ENCODE measurements around the gene RDH11.
A peak's percentile ranks its signal among the peaks of the same experiment; 100 is the strongest.
"Not testable (repeated sequence)": the region's sequence is repeated elsewhere in the genome, so short reads cannot be mapped to it uniquely, and the experiment has no call there.

Gene RDH11

DNA sequence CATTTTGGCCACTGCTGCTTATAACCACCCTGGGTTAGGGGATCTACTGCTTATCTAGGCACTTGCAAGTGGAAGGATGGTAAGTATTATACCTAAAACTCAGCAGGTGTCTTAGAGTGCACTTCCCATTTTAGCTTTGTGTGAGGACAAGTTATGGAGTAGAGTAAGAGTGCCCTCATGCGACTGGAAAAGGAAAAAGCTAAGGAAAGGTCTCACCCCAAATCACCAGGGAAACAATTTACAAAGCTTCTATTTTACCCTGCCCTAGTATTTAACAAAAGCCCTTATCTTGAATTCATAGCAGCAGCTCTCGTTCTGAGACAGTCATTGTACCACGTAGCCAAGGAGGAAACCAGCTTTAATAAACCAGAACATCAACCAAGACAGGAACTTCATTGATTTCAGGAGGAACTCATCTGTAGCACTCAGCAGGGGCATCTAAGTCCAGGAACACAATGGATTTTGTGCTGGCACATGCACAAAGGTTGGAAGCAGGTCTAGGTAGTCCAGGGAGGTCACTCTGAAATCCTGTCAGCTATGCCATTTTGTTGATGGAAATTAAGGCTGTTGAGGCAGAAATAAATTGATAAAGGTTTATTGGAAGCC, 9.0 kb upstream of the RDH11 start:
- peak in 1 of 2 donors; percentile 7 for DNase-seq (ENCODE audit: low read depth in 2 of 2)

DNA sequence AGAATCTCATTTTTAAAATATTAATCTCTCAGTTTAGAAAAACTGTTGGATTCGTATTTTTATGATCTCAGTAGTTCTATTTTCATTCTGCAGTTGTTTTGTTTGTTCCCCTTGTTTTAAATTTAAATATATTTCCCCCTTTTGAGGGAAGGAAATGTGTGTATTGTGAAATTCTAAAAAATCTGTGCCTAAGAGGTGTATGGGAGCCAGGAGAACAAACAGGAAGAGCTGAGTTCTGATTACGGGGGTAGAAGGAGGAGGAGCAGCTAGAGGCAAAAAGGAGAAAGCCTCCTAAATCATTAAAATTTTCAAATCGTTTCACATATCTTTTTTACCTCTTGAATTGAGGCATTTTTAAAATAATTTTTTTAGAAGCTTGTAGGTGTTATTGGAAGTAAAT, 8.4 kb upstream of the RDH11 start:
- DNase-seq (ENCODE audit: low read depth in 2 of 2) = no peak

DNA sequence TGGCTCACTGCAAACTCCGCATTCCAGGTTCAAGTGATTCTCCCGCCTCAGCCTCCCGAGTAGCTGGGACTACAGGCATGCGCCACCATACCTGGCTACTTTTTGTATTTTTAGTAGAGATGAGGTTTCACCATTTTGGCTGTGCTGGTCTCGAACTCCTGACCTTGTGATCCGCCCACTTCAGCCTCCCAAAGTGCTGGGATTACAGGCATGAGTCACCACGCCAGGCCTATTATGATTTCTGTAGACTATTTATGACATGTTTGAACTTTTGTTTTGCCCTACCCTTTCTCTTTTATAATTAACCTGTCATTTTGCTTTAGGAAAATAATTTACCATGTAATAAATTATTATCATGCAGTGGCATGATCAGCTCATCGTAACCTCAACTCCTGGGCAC, 5.9 kb upstream of the RDH11 start, which contains the start of gene RDH12:
TSS of gene RDH12 (plus strand) at position 395 of the 400 bp plus-strand sequence. CDS start 20,757 bp downstream, outside the sequence.
- DNase-seq (ENCODE audit: low read depth in 2 of 2) = not testable (repeated sequence)

DNA sequence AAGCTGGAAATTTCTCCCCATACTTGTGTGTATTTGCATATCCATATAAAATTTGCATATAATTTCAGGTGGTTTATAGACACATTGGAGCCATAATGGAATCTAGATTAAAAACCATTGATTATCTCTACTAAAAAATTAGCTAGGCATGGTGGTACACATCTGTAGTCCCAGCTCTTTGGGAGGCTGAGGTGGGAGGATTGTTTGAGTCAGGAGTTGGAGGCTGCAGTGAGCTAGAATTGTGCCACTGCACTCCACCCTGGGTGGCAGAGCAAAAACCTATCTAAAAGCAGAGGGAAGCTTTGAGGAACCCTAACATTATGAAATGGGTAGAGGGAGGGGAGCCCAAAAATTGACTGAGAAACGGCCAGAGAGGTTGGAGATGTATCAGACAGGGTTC, 2.6 kb upstream of the RDH11 start:
- no peak for DNase-seq (ENCODE audit: low read depth in 2 of 2)

DNA sequence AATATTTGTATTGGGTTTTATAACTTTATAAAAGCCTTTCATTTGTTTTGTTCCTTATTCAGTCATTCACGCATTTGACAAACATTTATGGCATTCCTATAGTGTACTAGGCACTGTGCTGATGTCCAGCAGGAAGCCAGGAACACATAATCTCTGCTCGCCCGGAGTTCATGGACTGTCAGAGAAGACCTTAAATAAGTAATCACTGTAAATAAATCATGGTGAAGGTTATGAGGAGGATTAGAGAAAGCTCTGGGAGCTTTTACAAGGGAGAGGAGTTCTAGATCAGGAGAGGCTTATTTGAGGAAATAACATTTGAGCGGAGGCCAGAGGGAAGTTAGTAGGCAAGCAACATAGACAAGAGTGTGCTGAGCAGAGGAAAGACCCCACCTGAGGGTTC, 1.4 kb upstream of the RDH11 start:
- DNase-seq (ENCODE audit: low read depth in 2 of 2) = no peak

DNA sequence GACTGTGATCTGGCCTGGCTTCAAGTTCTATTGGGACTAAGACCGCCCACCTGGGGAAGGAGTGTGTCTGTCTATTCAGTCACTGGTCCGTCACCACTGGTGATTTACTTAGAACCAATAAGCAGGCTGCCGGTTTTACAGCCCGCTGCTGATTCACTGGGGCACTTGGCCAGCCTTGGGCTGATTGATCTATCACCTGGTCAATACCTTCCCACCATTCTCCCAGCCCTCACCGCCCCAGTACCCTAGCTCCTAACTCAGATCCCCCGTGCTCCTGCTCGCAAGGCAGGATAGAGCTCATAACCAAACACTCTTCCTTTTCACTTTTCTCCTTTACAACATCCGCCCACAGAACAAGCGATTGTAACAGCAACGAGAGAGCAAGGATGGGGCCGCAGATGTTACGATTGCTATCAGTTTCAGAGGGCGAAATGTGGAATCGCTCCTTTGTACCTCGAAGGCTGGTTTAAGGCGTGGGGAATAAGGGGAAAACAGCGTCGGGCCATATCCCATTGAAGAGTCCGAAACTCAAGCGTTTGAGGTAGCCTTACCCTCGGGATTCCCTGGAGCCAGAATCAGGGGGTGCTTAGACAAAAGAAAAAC, 672 bp downstream of the RDH11 start:
- peak; percentile 59 to 74 for DNase-seq (ENCODE audit: low read depth in 2 of 2)

DNA sequence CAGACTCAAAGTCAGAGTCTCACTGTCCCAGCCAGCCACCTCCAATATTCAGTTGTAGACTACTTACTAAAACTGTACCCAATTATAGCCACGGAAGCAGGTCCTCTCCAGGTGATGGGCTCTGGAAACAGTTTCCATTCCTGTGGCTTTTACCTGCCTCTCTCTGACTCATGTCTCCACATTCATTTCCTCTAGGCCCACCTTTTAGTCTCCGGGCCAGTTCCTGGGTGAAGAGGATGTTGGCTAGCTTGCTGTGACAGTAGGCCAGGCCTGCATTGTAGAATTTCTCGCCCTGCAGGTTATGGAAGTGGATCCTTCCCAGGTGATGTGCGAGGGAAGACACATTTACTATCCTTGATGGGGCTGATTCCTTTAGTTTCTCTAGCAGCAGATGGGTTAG, 5.6 kb downstream of the RDH11 start:
- no peak for DNase-seq (ENCODE audit: low read depth in 2 of 2)

DNA sequence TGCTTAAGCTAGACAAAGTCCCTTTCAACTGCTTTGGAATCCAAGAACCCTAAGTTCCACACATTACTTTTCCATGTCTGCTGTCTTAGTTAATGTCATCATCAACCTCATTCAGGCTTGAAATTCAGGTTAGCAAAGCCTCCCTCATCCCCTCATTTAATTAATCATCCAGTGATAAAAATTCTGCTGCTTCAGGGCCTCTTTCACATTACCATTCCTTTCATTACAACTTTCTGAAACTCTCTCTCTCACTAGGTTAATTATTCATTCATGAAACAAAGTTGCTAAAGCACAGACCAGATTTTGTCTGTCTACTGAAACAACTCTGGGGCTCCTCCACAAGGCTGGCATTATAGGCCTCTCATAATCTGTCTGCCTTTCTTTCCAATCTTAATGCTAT, 11.7 kb downstream of the RDH11 start:
- no peak for DNase-seq (ENCODE audit: low read depth in 2 of 2)

DNA sequence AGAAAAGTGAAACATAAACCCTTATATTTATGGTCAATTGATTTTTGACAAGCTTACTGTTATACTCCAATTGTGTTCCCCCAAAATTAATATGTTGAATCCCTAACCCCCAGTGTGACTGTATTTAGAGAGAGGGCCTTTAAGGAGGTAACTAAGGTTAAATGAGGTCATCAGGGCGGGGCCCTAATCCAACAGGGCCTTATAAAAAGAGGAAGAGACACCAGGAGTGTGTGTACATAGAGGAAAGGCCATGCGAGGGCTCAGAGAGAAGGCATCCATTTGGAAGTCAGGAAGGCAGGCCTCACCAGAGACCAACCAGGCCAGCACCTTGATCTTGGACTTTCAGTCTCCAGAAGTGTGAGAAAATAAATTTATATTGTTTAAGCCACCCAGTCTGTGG, 14.6 kb downstream of the RDH11 start:
- no peak for DNase-seq (ENCODE audit: low read depth in 2 of 2)

DNA sequence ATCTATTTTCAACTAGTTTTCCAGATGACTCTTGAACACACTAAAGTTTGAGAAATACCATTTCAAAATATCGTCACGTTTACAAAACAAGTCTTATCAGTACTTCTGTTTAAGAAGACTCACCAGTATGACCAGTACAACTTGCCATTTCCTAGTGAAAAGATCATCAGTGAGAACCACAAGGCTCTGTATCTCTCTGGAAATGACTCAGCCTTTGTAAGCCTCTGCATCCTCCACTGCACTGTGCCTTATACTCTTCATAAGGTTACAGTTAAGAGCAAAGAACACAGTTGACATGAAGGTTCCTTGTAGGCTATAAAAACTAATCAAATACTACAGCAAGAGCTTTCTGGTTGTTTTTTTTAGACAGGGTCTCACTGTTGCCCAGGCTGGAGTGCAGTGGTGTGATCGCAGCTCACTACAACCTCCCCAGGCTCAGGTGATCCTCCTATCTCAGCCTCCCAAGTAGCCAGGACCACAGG, 15.4 kb downstream of the RDH11 start:
- DNase-seq (ENCODE audit: low read depth in 2 of 2) = no peak

DNA sequence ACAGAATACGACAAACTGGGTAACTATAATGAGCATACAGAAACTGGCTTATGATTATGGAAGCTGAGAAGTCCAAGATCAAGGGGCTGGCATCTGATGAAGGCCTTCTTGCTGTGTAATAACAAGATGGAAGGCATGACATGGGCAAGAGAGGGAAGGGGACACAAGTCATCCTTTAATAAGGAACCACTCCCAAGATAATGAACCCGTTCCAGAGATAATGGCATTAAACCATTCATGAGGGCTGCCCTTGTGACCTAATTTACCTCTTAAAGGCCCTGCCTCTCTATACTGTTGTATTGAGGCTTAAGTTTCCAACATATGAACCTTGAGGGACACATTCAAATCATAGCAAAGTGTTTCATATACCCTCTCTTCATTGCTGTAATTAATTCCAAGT, 16.6 kb downstream of the RDH11 start:
- DNase-seq (ENCODE audit: low read depth in 2 of 2) = no peak

DNA sequence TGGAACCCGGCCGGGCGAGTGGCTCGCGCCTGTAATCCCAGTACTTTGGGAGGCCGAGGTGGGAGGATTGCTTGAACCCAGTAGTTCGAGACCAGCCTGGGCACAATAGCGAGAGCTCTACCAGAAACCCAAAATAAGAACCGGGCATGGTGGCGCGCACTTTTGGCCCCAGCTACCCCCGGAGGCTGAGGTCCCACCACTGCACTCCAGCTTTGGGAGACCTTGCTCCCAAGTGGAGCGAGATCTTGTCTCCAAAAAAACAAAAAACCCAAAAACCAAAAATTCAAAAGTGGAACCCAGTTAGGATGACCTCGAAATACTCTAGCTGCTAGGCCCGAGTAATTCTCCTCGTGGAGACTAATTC, 20.4 kb downstream of the RDH11 start:
- DNase-seq (ENCODE audit: low read depth in 2 of 2) = no peak

DNA sequence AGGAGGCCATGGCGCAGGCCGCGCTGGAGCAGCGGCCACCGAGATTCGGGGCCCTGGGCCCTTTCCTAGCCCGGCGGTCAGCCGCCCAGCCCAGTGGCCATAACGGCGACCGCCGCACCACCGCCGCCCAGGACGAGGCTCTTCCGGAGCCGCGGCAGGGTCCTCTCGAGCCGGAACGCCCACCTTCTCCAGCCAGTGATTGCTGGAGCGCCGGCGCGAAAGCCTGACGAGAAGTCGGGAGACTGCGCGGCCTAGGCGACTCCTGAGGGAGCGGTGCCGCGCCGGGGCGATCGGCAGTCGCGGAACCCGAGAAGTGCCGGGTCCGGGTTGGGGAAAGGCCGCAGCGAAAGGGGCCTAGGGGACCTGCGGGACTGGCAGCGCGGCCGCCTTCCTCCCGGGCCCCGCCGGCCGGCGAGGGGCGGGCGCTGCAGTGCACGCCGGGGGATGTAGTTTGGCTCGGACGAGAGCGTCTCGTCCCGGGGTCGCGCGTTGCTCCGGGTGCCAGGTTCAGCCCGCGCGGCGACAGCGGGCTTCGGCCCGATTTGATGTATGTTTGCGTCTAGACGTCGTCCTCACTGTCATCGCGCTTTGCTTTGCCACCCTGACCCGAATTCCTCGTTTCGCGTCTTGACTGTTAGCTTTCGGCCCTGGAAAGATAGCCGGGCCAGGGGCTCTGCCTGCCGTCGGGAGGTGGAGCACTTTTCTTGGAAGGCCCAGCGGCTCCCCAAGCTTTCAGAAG, 20.9 kb downstream of the RDH11 start, which contains the start of gene VTI1B:
TSS of gene VTI1B (minus strand) at position 153 of the 739 bp plus-strand sequence. CDS start at position 10, 143 bp downstream.
- peak; percentile 63 to 70 for DNase-seq (ENCODE audit: low read depth in 2 of 2)

DNA sequence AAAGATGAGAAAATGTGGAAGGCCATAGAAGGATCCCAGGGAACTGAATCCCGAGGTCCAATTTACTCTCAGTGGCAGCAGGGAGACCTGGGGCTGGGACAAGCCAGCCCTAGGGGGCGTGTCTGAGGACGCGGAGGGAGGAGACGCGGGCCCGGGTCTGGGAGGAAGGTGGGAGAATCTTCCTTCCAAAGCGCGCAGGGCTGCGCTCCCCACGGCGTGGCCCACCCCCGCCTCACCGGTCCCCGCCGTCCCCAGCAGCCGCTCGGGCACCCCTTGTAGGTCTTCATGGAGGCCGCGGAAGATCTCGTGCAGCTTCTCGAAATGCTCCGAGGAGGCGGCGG, 21.5 kb downstream of the RDH11 start:
- DNase-seq (ENCODE audit: low read depth in 2 of 2) = peak; percentile 50 to 54

DNA sequence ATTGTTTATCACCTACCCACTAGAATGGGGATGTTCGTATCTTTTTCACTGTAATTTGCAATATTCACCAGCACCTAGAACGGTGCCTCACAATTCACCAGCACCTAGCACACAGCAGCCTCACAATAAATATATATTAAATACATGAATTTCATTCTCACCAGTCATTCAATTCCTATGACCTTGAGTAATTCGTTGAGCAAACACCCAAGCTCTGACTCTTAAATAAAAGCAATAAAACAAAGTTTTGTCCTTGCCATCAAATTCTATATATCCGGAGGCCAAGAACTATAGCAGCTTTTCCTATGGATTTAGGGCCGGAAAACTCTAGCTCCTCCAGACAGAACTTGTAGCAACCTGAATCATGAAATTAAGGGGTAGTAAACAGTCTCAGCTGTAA, 22.1 kb downstream of the RDH11 start:
- DNase-seq (ENCODE audit: low read depth in 2 of 2) = no peak

DNA sequence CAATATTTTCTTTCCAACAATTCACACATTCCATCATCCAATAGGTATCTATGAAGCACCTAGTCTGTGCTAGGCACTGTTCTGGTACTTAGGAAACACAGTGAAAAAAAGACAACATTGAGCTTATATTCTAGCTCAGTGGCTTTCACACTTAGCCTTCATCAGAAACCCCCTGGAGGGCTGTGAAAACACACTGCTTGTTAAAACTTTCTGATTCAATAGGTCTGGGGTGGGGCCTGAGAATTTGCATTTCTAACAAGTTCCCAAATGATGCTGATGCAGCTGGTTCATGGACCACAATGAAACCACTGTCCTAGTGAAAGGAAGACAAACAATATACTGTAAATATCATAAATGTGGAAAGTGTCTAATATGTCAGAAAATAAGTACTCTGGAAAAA, 27.0 kb downstream of the RDH11 start:
- DNase-seq (ENCODE audit: low read depth in 2 of 2) = no peak

DNA sequence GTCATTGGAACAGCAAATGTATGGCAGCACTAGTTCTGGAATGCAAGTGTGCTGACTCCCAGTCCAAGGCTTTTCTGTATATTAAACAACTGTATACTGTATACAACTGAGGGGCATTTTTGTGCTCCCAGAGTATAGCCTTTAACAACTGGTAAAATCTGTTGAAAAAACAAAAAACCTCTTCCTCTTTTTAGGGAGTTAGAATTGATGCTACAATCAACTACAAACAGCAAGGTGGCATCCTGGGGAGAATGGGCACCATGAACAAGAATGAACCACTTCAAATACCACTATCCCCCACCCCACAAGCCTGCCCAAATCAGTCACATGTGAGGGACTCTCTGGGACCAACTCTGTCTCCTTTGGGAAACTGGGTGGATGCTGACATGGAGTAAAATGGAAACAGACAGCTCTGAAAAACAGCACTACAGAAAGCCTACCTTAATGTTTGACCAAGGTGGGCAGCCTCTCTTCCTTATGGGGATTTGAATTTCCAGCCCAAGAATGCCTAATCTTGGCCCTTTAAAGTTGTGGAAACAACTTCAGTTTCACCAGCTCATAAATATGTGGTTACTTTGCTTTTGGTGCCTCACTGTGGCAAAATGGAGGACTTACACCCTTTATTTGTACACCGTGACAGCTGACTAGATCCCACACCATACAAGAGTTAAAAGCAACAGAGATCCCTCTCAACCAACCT, 28.7 kb downstream of the RDH11 start:
- DNase-seq (ENCODE audit: low read depth in 2 of 2) = no peak

DNA sequence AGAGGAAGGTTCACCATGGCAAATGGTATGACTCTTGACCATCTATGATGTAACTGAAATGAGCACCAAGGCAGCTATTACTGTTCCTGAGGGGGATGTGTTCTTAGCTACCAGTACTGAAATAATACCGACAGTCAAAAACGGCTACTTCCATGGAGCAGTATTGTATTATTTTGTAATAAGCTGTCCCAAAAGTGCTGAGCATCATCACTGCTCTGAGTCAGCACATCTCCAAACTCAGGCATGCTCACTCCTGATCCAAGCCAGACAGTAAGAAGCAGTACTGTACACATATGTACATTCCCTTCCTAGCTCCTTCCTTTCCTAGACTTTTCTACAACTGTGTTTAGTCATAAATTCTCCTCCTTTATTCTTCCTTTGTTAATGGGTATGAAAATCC, 29.7 kb downstream of the RDH11 start:
- no peak for DNase-seq (ENCODE audit: low read depth in 2 of 2)

DNA sequence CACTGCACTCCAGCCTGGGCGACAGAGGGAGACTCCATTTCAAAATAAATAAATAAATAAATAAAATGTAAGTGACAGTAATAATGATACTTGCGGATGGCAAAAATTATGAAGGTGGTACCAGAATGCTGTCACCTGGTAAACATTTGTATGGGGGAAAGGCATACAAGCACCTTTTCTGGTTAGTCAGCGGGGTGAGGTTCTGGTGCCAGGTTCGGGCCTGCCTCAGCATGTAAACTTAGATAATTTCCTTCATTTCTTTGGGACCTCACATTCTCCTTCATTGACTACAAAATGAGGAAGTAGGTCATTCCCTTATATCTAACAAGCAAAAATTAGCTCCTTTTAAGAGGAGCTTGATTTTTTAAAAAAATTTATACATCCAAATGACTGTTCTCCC, 31.9 kb downstream of the RDH11 start:
- DNase-seq (ENCODE audit: low read depth in 2 of 2) = no peak

DNA sequence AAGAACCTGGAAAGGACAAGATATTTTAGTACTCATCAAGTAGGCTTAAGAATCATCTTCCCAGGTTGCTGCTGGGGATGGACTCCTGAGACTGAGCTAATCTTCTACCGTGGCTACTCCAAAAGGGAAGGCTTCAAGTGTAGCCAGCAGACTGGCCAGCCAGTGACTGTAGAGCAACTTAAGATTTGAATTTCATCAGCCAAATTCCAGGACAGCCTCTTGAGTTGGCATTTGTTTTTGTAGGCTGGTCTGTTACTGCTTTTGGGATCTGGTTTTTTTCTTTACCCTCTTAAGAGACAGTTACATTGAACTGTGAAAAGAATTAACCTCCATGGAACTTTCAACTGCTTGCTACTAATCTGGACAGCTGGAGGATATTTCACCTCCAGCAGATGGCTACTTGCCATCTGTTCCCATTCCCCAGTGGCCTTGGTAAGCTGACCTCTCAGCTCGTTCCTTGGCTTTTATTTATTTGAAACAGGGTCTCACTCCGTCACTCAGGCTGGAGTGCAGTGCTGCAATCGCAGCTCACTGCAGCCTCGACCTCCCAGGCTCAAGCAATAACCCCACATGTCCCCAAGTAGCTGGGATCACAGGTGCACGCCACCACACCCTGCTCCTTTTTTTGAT, 41.8 kb downstream of the RDH11 start:
- no peak for DNase-seq (ENCODE audit: low read depth in 2 of 2)

DNA sequence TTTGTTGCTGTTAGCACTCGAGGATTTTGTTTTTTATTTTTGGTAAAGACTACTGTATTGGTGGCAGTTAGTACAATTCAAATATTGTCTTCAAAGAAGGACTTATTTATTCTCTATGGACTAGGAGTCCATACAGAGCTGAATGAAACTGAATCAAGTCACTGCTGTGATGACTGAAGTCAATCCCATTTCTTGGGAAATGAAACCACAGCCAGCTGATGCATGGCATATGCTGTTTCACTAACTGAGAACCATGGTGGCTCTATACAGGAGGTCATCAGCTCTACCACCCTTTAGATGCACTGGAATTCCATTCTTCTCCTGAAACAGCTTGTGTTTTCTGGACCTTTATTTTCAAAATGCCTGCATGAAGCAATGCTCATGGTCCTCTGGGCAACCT, 43.4 kb downstream of the RDH11 start:
- DNase-seq (ENCODE audit: low read depth in 2 of 2) = no peak

DNA sequence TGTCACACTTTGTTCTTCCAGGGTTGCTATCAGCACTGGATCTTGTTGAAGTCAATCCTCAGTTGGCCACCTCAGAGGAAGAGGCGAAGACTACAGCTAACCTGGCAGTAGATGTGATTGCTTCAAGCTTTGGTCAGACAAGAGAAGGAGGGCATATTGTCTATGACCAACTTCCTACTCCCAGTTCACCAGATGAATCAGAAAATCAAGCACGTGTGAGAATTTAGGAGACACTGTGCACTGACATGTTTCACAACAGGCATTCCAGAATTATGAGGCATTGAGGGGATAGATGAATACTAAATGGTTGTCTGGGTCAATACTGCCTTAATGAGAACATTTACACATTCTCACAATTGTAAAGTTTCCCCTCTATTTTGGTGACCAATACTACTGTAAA, 44.9 kb downstream of the RDH11 start:
- no peak for DNase-seq (ENCODE audit: low read depth in 2 of 2)

All from stimulated activated CD4-positive, alpha-beta T cell treated with anti-CD3 and anti-CD28 coated beads, Interleukin-4, amount 100 ng/mL, for 48 hours (primary cell).